K562 (cell line): ENCODE data around the gene PEX5. TPM values are rescaled to one million over a fixed set of nuclear protein-coding genes. Genes with fewer than 3 reads are reported as not detected.

Source experiments
- polyA plus RNA-seq, 8 experiments: library from polyadenylated mRNA; depleted of rRNA in 4 of 8; stranded (reverse) in 5 of 8; unstranded in 3 of 8; fragments of >200 nt; fragmentation: Nextera tagmentation in 2 of 8; fragmentation: Illumina TruSeq in 1 of 8; extraction: Ambion mirVana in 2 of 8; extraction: Trizol in 1 of 8; gene quantifications; 2 replicates each; pipeline versions ENCODE4 v1.2.1 to v1.2.3, GENCODE V29; 2011 to 2014; ENCODE audit warnings: inconsistent platforms in 1 of 8, missing spikeins in 1 of 8
- total RNA-seq, 7 experiments: library from RNA; depleted of rRNA in 6 of 7; stranded (reverse); fragments of >200 nt in 6 of 7; fragmentation: Illumina TruSeq in 2 of 7; extraction: Trizol in 2 of 7; gene quantifications; 2 replicates each; pipeline versions ENCODE4 v1.2.1 to v1.2.3, GENCODE V29; 2011 to 2021; ENCODE audit warnings: low replicate concordance in 1 of 7

The PEX5 gene
- total and polyA plus RNA-seq, 9 of the 15 experiments (the other 6 are each of a cell fraction or from before 2014, with no cell fraction given): 1.4 to 26.1 (median 14.0) TPM

Other genes with a start within 250 kb of the PEX5 start
Only the 7 nearest of the 12 such genes appear.
- gene LPCAT3, start 171.2 kb upstream of the PEX5 start, total RNA-seq (2014; rRNA removed): 14.3 and 17.4 TPM in 2 replicates
- 22.2 and 22.4 TPM in 2 replicates for gene LPCAT3, start 171.2 kb upstream of the PEX5 start, total RNA-seq (2014; rRNA removed; fragmentation: Illumina TruSeq; extraction: Trizol)
- 23.0 and 25.3 TPM in 2 replicates for gene LPCAT3, start 171.2 kb upstream of the PEX5 start, total RNA-seq (2015; rRNA removed; fragmentation: Illumina TruSeq; extraction: Trizol)
- gene LPCAT3, start 171.2 kb upstream of the PEX5 start, total RNA-seq (2021): 31.1 and 32.5 TPM in 2 replicates
- gene LPCAT3, start 171.2 kb upstream of the PEX5 start, polyA plus RNA-seq (2011; rRNA removed): 47.0 and 52.5 TPM in 2 replicates
- gene LPCAT3, start 171.2 kb upstream of the PEX5 start, polyA plus RNA-seq (2014; fragmentation: Illumina TruSeq; extraction: Trizol): 40.3 and 44.3 TPM in 2 replicates
- gene LPCAT3, start 171.2 kb upstream of the PEX5 start, polyA plus RNA-seq (2014; fragmentation: Nextera tagmentation; extraction: Ambion mirVana): 1 to 10 TPM; 4.9 to 5.6 TPM
- gene LPCAT3, start 171.2 kb upstream of the PEX5 start, polyA plus RNA-seq (2014; rRNA removed): 27.4 and 34.7 TPM in 2 replicates
- 0.04 and 0.27 TPM in 2 replicates for gene C1S, start 129.0 kb upstream of the PEX5 start, total RNA-seq (2014; rRNA removed)
- gene C1S, start 129.0 kb upstream of the PEX5 start, total RNA-seq (2014; rRNA removed; fragmentation: Illumina TruSeq; extraction: Trizol): 0.29 and 0.35 TPM in 2 replicates
- gene C1S, start 129.0 kb upstream of the PEX5 start, total RNA-seq (2015; rRNA removed; fragmentation: Illumina TruSeq; extraction: Trizol): 0.08 and 0.25 TPM in 2 replicates
- 0.84 and 1.2 TPM in 2 replicates for gene C1S, start 129.0 kb upstream of the PEX5 start, total RNA-seq (2021)
- gene C1S, start 129.0 kb upstream of the PEX5 start, polyA plus RNA-seq (2011; rRNA removed): 0.39 and 0.95 TPM in 2 replicates
- gene C1S, start 129.0 kb upstream of the PEX5 start, polyA plus RNA-seq (2014; fragmentation: Illumina TruSeq; extraction: Trizol): 0.45 and 0.46 TPM in 2 replicates
- gene C1S, start 129.0 kb upstream of the PEX5 start, polyA plus RNA-seq (2014; fragmentation: Nextera tagmentation; extraction: Ambion mirVana): under 1 TPM; 0.08 to 0.11 TPM
- gene C1S, start 129.0 kb upstream of the PEX5 start, polyA plus RNA-seq (2014; rRNA removed): 0.12 and 0.26 TPM in 2 replicates
- gene C1R, start 97.2 kb upstream of the PEX5 start, total RNA-seq (2014; rRNA removed): 0.16 and 1.0 TPM in 2 replicates
- gene C1R, start 97.2 kb upstream of the PEX5 start, total RNA-seq (2014; rRNA removed; fragmentation: Illumina TruSeq; extraction: Trizol): 0.13 and 0.33 TPM in 2 replicates
- gene C1R, start 97.2 kb upstream of the PEX5 start, total RNA-seq (2015; rRNA removed; fragmentation: Illumina TruSeq; extraction: Trizol): 0.14 and 0.19 TPM in 2 replicates
- gene C1R, start 97.2 kb upstream of the PEX5 start, total RNA-seq (2021): 0.96 and 1.0 TPM in 2 replicates
- gene C1R, start 97.2 kb upstream of the PEX5 start, polyA plus RNA-seq (2011; rRNA removed): 0.33 and 0.81 TPM in 2 replicates
- 0.33 and 0.36 TPM in 2 replicates for gene C1R, start 97.2 kb upstream of the PEX5 start, polyA plus RNA-seq (2014; fragmentation: Illumina TruSeq; extraction: Trizol)
- gene C1R, start 97.2 kb upstream of the PEX5 start, polyA plus RNA-seq (2014; fragmentation: Nextera tagmentation; extraction: Ambion mirVana): under 1 TPM in 1 of 2 experiments, not detected in 1; 0.07 TPM
- gene C1R, start 97.2 kb upstream of the PEX5 start, polyA plus RNA-seq (2014; rRNA removed): 0.11 and 0.53 TPM in 2 replicates
- gene C1RL, start 80.5 kb upstream of the PEX5 start, total RNA-seq (2014; rRNA removed): 9.5 and 13.6 TPM in 2 replicates
- gene C1RL, start 80.5 kb upstream of the PEX5 start, total RNA-seq (2014; rRNA removed; fragmentation: Illumina TruSeq; extraction: Trizol): 3.6 and 5.4 TPM in 2 replicates
- 7.6 and 8.0 TPM in 2 replicates for gene C1RL, start 80.5 kb upstream of the PEX5 start, total RNA-seq (2015; rRNA removed; fragmentation: Illumina TruSeq; extraction: Trizol)
- gene C1RL, start 80.5 kb upstream of the PEX5 start, total RNA-seq (2021): 6.9 and 9.1 TPM in 2 replicates
- 6.3 and 6.8 TPM in 2 replicates for gene C1RL, start 80.5 kb upstream of the PEX5 start, polyA plus RNA-seq (2011; rRNA removed)
- 7.3 and 8.8 TPM in 2 replicates for gene C1RL, start 80.5 kb upstream of the PEX5 start, polyA plus RNA-seq (2014; fragmentation: Illumina TruSeq; extraction: Trizol)
- gene C1RL, start 80.5 kb upstream of the PEX5 start, polyA plus RNA-seq (2014; fragmentation: Nextera tagmentation; extraction: Ambion mirVana): 1 to 10 TPM; 1.4 to 1.9 TPM
- 10.7 and 13.7 TPM in 2 replicates for gene C1RL, start 80.5 kb upstream of the PEX5 start, polyA plus RNA-seq (2014; rRNA removed)
- gene RBP5, start 60.8 kb upstream of the PEX5 start, total RNA-seq (2014; rRNA removed): 8.6 and 10.6 TPM in 2 replicates
- 8.1 and 11.4 TPM in 2 replicates for gene RBP5, start 60.8 kb upstream of the PEX5 start, total RNA-seq (2014; rRNA removed; fragmentation: Illumina TruSeq; extraction: Trizol)
- gene RBP5, start 60.8 kb upstream of the PEX5 start, total RNA-seq (2015; rRNA removed; fragmentation: Illumina TruSeq; extraction: Trizol): 10.5 and 10.9 TPM in 2 replicates
- gene RBP5, start 60.8 kb upstream of the PEX5 start, total RNA-seq (2021): 11.1 and 15.7 TPM in 2 replicates
- gene RBP5, start 60.8 kb upstream of the PEX5 start, polyA plus RNA-seq (2011; rRNA removed): 9.1 and 12.0 TPM in 2 replicates
- 18.7 and 22.1 TPM in 2 replicates for gene RBP5, start 60.8 kb upstream of the PEX5 start, polyA plus RNA-seq (2014; fragmentation: Illumina TruSeq; extraction: Trizol)
- 10 to 100 TPM; 12.1 to 22.5 TPM for gene RBP5, start 60.8 kb upstream of the PEX5 start, polyA plus RNA-seq (2014; fragmentation: Nextera tagmentation; extraction: Ambion mirVana)
- gene RBP5, start 60.8 kb upstream of the PEX5 start, polyA plus RNA-seq (2014; rRNA removed): 12.2 and 12.5 TPM in 2 replicates
- 7.8 and 11.0 TPM in 2 replicates for gene CLSTN3, start 59.3 kb upstream of the PEX5 start, total RNA-seq (2014; rRNA removed)
- gene CLSTN3, start 59.3 kb upstream of the PEX5 start, total RNA-seq (2014; rRNA removed; fragmentation: Illumina TruSeq; extraction: Trizol): 6.2 and 6.8 TPM in 2 replicates
- 4.3 and 5.5 TPM in 2 replicates for gene CLSTN3, start 59.3 kb upstream of the PEX5 start, total RNA-seq (2015; rRNA removed; fragmentation: Illumina TruSeq; extraction: Trizol)
- gene CLSTN3, start 59.3 kb upstream of the PEX5 start, total RNA-seq (2021): 14.7 and 18.5 TPM in 2 replicates
- gene CLSTN3, start 59.3 kb upstream of the PEX5 start, polyA plus RNA-seq (2011; rRNA removed): 23.2 and 27.0 TPM in 2 replicates
- gene CLSTN3, start 59.3 kb upstream of the PEX5 start, polyA plus RNA-seq (2014; fragmentation: Illumina TruSeq; extraction: Trizol): 11.9 and 14.3 TPM in 2 replicates
- gene CLSTN3, start 59.3 kb upstream of the PEX5 start, polyA plus RNA-seq (2014; fragmentation: Nextera tagmentation; extraction: Ambion mirVana): under 1 TPM; 0.08 to 0.10 TPM
- 11.2 and 17.6 TPM in 2 replicates for gene CLSTN3, start 59.3 kb upstream of the PEX5 start, polyA plus RNA-seq (2014; rRNA removed)
- not detected in 2 replicates for gene ACSM4, start 114.4 kb downstream of the PEX5 start, total RNA-seq (2014; rRNA removed)
- gene ACSM4, start 114.4 kb downstream of the PEX5 start, total RNA-seq (2014; rRNA removed; fragmentation: Illumina TruSeq; extraction: Trizol): not detected in 2 replicates
- gene ACSM4, start 114.4 kb downstream of the PEX5 start, total RNA-seq (2015; rRNA removed; fragmentation: Illumina TruSeq; extraction: Trizol): not detected in 2 replicates
- not detected in 2 replicates for gene ACSM4, start 114.4 kb downstream of the PEX5 start, total RNA-seq (2021)
- gene ACSM4, start 114.4 kb downstream of the PEX5 start, polyA plus RNA-seq (2011; rRNA removed): not detected in 2 replicates
- not detected in 2 replicates for gene ACSM4, start 114.4 kb downstream of the PEX5 start, polyA plus RNA-seq (2014; fragmentation: Illumina TruSeq; extraction: Trizol)
- not detected for gene ACSM4, start 114.4 kb downstream of the PEX5 start, polyA plus RNA-seq (2014; fragmentation: Nextera tagmentation; extraction: Ambion mirVana)
- not detected in 2 replicates for gene ACSM4, start 114.4 kb downstream of the PEX5 start, polyA plus RNA-seq (2014; rRNA removed)